DMS153 (cell line): ENCODE measurements around the gene SYNDIG1.

Experiments used
- DNase-seq: peaks from one replicate; lab custom pipeline; 2025; lab: John Stamatoyannopoulos, UW

Gene SYNDIG1

DNA sequence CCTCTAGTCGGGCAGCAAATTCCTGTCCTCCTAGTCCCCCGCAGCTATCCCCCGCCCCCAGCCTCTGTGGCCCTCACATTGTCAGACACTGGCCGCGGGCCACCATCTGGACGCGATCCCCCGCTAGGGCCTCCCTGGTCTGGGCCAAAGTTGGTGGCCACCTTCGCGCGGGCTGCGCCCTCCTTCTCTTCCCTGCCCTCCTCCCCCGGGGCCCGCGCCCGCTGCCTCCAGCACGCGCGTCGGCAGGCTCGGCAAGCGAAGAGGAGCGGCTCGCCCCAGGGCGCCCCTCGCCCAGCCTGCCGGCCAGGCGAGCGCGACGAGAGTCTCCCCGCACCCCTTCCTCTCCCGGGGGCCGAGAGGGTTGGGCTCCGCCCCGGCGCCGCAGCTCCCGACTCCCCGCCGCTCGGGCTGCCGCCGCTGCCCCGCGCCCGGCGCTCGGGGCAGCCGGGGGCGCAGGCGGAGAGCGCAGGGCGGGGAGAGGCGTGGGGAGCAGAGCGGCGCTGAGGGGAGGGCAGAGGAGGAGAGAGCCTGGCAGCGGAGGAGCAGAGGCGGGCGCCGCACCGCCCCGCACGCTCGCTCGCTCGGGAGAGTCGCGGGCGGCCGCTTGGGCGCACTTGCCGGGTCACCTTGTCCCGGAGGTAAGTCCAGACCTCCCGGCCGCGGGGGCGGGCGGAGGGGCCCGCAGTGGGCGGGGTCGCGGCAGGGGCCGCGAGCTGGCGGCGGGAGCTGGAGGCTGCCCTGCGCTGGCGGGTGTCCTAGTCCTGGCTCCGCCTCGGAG lies at the start of gene SYNDIG1:
Gene SYNDIG1, plus strand, starts transcription at position 514 of the 778 bp plus-strand sequence. CDS start 73,469 bp downstream, outside the sequence.
- DNase-seq = no peak

DNA sequence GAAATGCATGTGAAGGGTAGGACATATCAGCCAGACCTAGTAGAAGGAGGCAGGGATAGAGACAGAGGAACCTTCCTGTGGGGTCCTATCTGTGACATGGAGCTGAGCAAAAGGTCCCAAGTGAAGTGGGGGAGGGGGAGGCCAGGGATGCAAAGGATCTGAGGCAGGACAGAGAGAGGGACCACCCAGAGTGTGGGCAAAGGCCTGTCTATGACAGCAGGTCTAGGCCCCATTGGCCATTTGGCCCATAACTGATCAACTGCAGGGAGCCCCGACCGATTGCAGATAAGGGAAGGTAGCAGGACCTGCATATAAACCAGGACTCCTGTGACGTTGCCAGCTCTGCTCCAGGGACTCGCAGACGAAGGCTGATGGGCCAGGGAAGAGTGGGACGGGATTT lies 49.6 kb upstream of the SYNDIG1 start:
- DNase-seq = no peak

DNA sequence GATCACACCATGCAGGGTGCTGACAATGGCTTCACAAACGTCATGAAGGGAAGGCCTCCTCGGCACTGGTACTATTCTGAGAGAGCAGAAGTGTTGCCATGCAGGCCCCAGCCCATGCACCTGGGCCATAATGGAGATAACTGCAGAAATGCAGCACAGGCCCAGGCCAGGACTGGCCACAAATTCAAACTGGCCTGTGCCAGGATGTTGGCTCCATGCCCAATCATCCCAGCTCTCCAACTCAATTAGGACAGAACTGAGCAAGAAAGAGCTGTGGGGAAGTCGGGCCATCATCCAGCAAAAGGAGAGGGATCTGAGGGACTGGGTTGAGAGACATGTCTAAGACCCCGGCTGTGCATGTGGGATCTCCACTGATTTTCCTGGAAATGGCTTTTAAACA lies 48.9 kb upstream of the SYNDIG1 start:
- DNase-seq = no peak

DNA sequence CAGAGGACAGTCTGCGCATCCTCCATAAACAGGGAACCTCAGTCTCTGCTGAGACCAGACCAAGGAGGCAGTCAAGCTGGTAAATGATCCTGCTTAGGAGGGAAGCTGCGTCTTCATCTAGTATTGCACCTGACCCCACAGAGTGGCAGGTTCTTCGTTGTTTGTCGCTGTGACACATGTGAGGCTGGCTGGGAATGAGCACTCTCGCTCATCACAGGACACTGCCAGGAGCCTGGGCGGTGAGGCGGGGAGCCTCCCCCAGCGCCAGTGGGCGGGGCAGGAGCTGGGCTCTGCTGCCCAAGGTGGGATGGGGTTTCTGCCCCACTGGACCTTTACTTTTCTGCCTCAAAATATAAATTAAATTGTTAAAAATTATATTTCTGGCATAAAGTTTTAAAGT lies 48.4 kb upstream of the SYNDIG1 start:
- DNase-seq = no peak

DNA sequence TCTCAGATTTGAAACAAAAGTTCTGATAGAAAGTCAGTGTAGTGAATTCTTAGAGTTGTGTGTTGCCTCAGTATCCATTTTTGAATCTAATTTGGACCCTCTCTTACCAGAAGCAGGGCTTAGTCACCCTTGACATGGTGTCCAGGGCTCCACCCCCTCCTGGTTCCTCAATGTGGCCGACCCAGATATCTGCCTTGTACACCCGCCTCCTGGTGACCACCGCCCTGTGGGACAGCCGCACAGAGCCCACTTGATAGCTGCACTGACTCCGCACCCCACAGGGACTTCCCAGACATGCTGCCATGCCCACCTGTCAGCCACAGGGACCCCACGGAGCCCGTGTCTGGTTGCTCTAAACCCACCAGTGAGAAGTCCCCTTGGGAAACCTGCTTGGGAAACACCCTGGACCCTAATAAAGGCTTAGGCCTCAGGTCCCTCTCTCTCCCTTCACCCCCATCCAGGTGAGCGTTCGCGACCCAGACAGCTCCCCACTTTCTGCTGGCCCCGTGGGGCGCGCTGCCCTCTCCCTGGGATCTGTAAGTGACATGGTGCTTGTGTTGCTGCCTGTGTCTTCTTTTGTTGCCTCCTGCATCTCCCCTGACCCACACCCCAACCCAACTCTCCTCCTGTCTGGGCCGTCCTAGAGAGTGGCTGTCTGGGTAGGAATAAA lies 47.2 kb upstream of the SYNDIG1 start:
- DNase-seq = no peak

DNA sequence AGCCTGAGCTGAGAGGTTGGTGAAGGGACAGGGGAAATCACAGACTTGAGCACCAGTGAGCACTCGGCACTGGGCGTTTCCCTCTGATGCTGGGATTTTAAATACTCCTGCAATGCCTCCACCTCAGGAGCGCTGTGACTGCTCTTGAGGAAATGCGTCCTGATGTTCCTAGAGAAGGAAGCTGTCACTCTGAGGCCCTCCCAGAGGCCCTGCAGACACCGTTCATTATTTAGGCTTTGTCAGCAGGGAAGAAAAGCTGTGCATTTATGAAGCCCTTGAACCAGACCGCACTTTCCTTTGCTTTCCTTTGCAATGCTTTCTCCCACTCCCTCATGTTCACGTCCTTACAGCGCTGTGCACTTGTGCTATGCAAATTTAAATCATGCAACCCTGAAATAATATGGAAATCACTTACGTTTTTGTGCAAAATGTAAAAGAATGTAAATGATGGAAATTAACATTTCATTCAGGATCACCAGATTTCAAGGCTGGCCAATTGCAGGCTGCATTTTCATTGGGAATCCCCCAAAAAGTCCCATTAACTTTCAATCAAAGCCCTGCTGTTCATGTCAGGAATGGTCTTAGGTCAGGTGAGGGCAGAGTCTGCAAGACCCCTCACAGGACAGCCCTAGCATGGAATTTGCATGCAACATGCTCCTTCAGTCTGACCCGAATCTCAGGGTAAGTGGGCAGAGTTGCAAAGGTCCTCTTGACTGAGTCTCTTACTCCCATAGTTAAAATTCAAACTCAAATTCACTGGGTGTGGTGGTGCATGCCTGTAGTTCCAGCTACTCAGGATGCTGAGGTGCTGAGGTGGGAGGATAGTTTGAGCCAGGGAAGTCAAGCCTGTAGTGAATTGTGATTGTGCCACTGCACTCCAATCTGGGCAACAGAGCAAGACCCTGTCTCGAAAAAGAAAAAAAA lies 45.8 kb upstream of the SYNDIG1 start:
- no peak for DNase-seq

DNA sequence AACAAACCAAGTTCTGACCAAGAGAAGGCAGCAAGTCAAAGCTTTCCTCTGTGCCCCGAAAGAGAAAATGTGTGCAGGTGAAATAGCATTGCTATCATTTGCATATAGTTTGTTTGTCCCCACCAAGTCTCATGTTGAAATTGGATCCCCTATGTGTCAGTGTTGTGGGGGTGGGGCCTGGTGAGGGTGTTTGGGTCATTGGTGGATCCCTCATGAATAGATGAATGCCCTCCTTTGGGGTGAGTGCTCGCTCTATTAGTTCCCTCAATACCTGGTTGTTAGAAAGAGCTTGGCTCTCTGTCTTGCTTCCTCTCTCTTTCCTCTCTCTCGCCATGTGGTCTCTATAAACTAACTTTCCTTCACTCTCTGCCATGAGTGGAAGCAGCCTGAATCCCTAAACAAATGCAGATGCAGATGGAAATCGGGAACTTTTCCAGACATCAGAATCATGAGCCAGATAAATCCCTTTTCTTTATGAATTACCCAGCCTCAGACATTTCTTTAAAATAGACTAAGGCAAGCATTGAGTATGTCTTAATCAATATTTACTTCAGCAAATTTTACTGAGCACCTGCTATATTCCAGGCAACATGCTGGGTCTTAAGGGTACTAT lies 43.8 kb upstream of the SYNDIG1 start:
- DNase-seq = no peak

DNA sequence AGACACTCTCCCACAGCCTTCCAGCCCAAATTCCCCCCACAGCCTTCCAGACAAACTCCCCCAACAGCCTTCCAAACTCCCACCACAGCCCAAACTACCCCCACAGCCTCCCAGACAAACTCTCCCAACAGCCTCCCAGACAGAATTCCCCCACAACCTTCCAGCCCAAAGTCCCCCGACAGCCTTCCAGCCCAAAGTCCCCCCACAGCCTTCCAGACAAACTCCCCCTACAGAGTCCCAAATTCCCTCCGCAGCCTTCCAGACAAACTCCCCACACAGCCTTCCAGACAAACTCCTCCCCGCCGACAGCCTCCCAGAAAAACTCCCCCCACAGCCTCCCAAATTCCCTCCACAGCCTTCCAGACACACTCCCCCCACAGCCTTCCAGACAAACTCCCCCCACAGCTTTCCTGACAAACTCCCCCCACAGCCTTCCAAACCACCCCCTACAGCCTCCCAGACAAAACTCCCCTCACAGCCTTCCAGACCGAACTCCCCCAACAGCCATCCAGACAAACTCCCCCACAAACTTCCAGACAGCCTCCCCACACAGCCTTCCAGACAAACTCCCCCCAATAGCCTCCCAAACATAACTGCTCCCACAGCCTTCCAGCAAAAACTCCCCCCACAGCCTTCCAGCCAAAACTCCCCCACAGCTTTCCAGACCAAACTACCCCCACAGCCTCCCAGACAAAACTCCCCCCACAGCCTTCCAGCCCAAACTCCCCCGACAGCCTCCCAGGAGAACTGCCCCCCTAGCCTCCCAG lies 38.0 kb upstream of the SYNDIG1 start:
- no peak for DNase-seq

DNA sequence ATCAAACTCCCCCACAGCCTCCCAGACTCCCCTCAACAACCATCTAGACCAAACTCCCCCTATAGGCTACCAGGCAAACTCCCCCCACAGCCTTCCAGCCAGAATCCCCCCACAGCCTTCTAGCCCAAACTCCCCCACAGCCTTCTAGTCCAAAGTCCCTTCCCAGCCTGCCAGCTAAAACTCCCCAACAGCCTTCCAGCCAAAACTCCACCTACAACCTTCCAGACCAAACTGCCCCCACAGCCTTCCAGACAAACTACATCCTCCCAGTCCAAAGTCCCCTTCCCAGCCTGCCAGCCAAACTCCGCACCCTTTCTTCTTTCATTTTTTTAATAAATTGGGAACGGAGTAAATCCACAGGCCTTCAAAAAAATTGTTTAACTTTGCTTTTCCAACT lies 37.4 kb upstream of the SYNDIG1 start:
- DNase-seq = no peak

DNA sequence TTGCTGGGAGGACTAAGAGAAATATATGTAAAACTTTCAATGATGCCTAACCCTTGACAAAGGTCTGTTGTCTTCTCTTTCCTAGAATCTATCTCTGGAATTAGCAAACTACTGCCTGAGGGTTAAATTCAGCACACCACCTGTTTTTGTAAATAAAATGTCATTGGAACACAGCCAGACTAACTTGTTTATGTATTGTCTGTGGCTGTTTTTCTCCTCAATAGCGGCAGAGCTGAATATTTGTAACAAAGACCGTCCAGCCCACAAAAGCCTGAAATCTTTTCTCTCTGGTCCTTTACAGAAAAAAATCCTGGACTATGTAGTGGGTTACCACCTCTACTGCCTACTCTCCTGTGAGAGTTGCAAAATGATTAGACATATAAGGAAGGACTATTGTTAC lies 33.3 kb upstream of the SYNDIG1 start:
- DNase-seq = no peak

DNA sequence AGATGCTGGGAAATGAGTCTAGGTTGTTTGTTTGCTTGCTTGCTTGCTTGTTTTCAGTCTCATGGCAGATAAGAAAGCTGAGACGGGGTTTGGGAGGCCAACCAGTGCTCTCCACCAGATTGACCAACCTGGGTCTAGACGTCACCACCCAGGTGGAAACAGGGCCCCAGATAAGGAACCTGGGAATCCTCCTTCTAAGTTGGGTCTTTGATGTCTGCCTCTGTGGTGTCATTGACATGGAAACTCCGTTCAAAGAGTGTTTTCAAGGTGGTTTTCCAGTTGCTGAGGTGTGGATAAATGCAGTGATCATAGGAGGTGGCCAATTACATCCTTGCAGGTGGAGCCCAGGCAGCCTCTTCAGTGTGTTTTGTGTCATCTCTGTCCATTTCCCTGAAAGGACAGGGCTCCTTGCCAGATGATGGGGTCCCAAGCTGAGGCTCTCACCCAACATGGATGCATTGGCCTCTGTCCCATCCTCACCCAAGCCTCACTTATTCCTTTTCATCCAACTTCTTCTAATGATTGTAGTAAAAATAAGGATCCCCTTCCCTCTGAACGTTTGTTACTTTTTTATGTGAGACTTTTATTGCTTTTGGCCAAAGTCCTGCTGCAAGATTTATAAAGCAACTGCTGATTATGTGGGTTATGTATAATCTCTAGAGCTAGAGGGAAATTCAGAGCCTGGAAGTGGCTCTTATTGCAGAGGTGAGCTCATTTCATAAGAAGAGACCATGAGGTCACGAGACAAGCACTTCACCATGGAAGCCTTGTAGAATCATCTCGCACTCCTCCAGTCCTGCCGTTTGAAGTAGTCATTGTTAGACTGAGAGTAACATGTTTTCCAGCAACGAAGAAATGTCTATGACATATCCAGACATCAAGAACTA lies 32.0 kb upstream of the SYNDIG1 start:
- no peak for DNase-seq

DNA sequence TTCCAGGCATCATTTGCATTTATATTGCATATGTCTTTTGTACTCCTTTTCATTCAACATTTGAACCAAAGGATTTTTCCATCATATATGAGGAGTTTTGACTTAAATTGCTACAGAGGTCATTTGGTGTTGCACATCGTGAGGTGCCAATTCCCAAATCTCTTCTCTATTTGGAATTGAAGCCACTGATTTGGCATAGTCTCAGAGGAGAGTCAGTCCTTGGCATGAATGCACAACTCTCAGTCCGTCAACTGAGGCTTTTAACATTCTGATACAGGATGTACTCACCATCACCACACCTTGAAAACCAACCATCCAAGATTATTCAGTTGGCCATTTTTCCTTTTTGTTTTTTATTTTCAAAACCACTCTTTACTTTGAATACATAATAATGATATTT lies 31.1 kb upstream of the SYNDIG1 start:
- no peak for DNase-seq

DNA sequence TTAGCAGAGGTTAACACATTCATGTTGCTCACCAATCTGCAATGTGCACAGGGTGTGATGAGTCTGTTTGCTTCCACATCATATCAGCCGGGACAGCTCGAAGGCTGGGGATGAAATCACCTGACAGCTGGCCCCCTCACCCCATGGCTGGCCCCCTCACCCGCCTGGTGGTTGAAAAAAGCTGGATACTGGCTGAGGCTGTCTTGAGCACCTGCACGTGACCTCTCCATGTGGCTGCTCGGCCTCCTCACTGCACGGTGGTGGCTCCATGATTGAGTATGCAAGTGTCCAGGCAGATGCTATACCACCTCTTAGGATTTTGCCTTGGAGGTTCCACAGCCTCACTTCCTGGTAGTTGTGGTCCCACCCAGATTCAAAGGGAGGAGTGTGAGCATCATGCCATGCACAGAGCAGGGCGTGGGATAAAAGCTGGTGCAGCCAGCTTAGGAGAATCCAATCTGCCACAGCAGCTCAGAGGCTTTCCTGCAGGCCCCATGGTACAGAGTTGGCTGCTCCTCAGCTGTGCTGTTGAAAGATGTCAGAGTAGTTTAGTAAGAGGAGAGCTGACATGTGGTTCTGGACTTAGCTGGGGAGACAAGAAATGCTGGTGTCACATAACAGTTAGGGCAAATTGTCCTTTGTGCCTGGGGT lies 29.6 kb upstream of the SYNDIG1 start:
- no peak for DNase-seq

DNA sequence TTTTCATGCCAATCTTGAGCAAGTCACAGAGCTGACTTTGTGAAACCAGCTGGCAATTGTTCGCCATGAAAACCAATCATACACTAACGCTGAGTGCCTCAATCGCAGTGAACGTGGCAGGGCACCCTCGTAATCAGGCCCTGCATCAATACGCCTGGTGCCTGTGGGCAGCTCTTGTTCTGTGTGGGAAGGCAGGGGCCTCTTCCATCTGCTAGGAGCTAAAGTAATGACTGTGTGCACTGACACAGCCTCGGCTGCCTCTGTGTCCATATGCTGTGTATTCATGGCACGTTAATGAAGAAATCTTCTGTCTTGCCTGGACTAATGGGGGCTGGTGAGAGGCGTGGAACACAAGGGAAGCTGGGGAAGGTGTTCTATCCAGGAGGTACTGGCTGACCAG lies 27.8 kb upstream of the SYNDIG1 start:
- no peak for DNase-seq

DNA sequence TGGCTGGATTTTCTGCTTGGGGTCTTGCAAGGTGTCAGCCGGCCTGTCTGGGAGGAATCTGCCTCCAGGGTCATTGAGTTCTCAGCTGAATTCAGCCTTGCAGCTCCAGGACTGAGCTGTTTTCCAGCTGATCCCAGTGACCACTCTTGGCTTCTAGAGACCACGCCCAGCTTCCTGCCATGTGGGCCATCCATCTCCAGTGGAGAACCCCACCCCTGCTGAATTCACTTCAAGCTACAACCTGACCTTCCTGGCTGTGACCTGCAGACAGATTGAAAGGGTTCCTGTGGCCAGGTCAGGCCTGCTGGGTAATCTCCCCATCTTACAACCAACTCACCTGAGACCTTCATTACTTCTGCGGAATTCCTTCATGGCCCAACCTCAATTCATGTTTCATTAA lies 26.5 kb upstream of the SYNDIG1 start:
- no peak for DNase-seq

DNA sequence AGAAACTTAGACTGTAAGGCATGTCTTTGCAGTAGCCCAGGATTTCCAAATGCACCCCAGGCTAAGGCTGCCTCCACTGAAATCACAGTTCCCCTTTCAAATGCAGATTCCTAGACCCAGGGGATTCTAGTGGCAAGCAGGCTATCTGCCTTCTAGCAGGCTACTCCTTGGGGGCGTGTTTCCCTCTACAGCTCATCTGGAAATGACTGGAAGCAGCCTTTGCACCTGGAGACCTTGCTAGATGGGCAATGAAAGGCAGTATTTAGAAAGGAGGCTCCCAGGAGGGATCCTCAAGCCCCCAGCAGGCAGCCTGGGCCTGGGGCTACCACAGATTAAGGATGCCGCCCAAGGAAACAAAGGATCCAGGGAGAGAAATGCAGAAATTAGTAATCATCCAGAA lies 26.0 kb upstream of the SYNDIG1 start:
- no peak for DNase-seq

DNA sequence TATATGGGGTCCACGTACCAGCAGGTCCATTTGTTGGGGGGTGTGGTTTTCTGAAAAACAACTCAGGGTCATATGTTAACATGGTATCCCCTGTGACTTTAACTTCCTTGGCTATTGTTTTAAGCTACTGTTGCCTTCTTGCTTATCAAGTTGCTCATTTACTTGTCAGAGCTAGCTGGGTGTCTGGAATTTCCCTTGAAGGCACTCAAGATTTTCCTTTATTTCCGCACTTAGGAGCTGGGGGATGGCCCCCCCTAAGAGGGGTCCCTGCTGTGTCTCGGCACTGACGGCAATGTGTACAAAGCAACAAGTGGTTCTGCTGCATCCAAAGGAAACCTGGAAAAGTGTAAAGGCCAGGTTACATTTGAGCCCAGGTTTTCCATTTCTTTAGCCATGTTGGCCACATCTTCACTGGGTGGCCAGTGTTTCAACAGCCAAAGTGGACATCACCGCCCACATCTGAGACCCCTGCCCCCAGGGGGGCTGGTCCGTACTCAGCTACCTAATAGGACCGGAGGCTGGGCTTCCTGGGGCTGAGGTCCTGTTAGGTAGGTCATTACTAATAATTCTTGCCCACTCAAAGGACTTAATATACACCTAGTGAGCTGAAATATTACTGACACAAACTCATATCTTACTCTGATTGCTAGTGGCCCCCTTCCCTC lies 24.8 kb upstream of the SYNDIG1 start:
- no peak for DNase-seq

DNA sequence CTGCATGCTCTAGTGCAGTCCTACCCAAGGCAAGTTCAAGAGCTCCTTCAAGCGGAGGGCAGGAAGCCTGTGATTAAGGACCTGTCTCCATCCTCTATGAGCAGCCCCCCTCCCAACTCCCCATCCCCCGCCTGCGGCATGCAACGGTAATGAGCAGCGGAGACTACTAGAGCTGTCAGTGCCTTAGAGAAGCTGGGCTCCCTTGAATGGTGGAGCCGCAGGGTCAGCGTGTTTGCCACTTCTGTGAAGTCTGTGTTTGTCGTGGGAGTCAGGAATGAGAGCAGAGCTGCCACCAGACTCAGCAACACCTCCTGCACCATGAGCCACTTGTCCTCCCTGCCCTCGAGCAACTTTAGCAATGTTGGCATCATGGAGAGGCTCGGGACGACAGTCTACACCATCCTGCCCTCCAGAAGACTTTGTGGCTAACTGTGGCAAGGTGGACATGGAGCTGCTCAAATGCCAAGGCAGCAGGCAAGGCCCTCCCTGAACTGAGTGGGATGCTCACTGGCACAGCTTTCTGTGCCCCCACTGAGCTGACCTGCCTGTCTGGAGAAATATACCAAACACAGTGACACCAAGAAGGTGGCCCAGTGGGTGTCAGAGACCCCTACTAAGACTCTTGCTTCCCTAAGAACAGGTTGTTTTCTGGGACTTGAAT lies 23.8 kb upstream of the SYNDIG1 start:
- no peak for DNase-seq

DNA sequence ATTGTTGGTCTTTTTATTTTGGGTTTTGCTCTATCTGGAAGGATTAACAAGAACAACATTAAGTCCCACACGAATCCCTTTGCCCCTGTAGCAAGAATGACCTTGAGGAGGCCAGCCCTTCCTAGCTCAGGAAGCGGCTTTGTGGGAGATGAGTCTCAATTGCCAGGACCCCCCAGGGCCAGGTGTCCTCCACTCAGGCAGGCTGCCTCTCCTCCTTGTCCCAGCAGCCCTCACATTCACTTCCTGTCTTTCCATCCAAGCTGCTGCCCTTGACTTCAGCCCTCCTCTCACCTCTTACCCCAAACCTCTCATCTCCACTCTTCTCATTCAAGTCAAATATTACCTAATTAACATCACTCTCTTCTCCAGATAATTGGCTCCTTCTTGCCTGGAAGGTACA lies 22.6 kb upstream of the SYNDIG1 start:
- DNase-seq = no peak
